ENCODE measurements around the gene CTNND2.

DNA sequence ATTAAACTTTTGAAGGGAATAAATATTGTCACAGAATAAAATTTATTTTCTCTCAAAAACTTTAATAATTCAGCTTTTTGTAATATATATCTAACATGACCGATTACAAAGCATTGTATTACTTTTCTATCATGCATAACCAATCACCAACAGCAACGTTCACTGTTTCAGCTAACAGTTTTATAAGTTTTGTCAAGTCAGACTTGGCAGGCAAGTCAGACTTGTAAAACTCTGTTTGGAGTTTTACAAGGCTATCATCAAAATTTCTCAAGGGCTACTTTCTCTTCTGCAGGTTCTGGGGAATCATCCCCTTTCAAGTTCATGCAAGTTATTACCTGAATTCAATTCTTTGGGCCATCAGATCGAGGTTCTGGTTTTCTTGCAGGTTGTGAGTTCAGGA is 347.2 kb downstream of the CTNND2 start:
- TF ChIP-seq CTCF (conservative IDR thresholded peaks at IDR 0.05; ENCODE audit: low read depth, low read length), result no peak
- TF ChIP-seq EZH2 (IDR thresholded peaks at IDR 0.05; ENCODE audit: borderline replicate concordance, low read depth, low read length, poor library complexity, severe bottlenecking), result no peak

Measured in A673 (cell line).